Pancreas (tissue), 10 donors: ENCODE data around the gene ZNF677. TPM values are rescaled to one million over a fixed set of nuclear protein-coding genes. Genes with fewer than 3 reads are reported as not detected.
"Not testable (repeated sequence)": the region's sequence is repeated elsewhere in the genome, so short reads cannot be mapped to it uniquely, and the experiment has no call there.

Experiments used
- ATAC-seq, 4 donors: fragments of 200-7000 bp; cut with Tn5 transposase; one replicate each; pipeline versions ENCODE4 v1.8.0 to v1.9.1; 2020; ENCODE audit warnings: mild to moderate bottlenecking in 4 of 4, moderate library complexity in 4 of 4
- DNase-seq, 6 donors: peaks; one replicate each; pipeline ENCODE4 v3.0.0-alpha.2; 2020
- FAIRE-seq: peaks from 2 replicates; lab custom pipeline; 2012; peaks lifted over from hg19 to GRCh38; lab: Jason Lieb, UNC
- H3K27ac ChIP-seq, 4 donors: fragments of 200-600 bp; sonication (generic); 1 replicate in 3 of 4; 2 replicates in 1 of 4; pipeline versions ENCODE4 v1.5.0 to v1.8.0; 2020
- H3K27me3 ChIP-seq, 4 donors: fragments of 200-600 bp; one replicate each; pipeline ENCODE4 v1.8.0; 2021
- H3K36me3 ChIP-seq, 3 donors: fragments of 200-600 bp; sonication (generic) in 1 of 3; one replicate each; pipeline versions ENCODE4 v1.5.0 to v1.8.0; 2020 to 2021
- H3K4me1 ChIP-seq, 3 donors: fragments of 200-600 bp; one replicate each; pipeline ENCODE4 v1.8.0; 2021
- H3K4me3 ChIP-seq, 4 donors: fragments of 200-600 bp; sonication (generic) in 2 of 4; one replicate each; pipeline versions ENCODE4 v1.5.0 to v1.8.0; 2020 to 2021
- H3K9me3 ChIP-seq, 4 donors: fragments of 200-600 bp; one replicate each; pipeline ENCODE4 v1.8.0; 2021
- CTCF ChIP-seq, 4 donors: fragments of 200-600 bp; sonication (generic) in 3 of 4; IDR thresholded peaks; one replicate each; pipeline versions ENCODE4 v1.5.0 to v1.8.0; 2021; ENCODE audit warnings: antibody characterized with exemption in 4 of 4
- WGBS, 2 donors: extraction: QIAGEN DNeasy Blood & Tissue Kit; methylation state at CpG; one replicate each; pipeline ENCODE4 v1.1.7; 2013; 5-methylcytosine and 5-hydroxymethylcytosine counted together
- intact Hi-C, 3 donors: fragments of 100-400 bp; cut with DNase I; formaldehyde crosslinking; loops; one replicate each; pipeline versions ENCODE4 v1.11.1 to v1.14.2; 2022
- polyA plus RNA-seq, 2 donors: library from polyadenylated mRNA; stranded (reverse); fragments of 200-250 nt; gene quantifications; one replicate each; pipeline ENCODE4 v1.2.3, GENCODE V29; 2013
- total RNA-seq, 6 donors: library from RNA; stranded (reverse); fragmentation: NEBNext Ultra II Directional in 4 of 6; extraction: Animal tissue kit (Norgen Biotek cat#: 25700) in 4 of 6; gene quantifications; one replicate each; pipeline versions ENCODE4 v1.2.1 to v1.2.4, GENCODE V29; 2021 to 2023
- donor health status: healthy with polysubstance abuse.
- donor health status: DM: no; HTN: no; CAD: no; lungs with moderate emphysema.
- donor health status: DM: no; HTN: no; CAD: no.
- donor health status: control.
- donor health status: control.
- donor health status: Bipolar disorder and iron deficiency.
- donor health status: DM: yes; HTN: yes; CAD: no.
- donor health status: DM: no; HTN: no; CAD: no.
- donor health status: DM: no; HTN: no; CAD: no.
- donor health status: DM: yes; HTN: yes; CAD: no.

Gene ZNF677
- total and polyA plus RNA-seq, 8 donors = 2.6 to 9.7 (median 5.0) TPM

- no peak for TF ChIP-seq CTCF (IDR thresholded peaks at IDR 0.05)
- Histone ChIP-seq H3K27ac (no peak overlapping the region), H3K27me3 (no peaks in the 10 kb centered on the region), H3K36me3 (no peaks in the 10 kb centered on the region), H3K4me1 (no peaks in the 10 kb centered on the region), H3K4me3 (no peak overlapping the region), H3K9me3 (no peaks in the 10 kb centered on the region)
- FAIRE-seq (no peak), ATAC-seq (no peak), DNase-seq (no peak)
- 86 to 91% methylated on average over 2 of the region's 2 CpGs for WGBS, 2 donors
- intact Hi-C loops = no loop called here
Observed at GRCh38 chr19:53275480-53275879, 20.8 kb upstream of the ZNF677 start.

DNA sequence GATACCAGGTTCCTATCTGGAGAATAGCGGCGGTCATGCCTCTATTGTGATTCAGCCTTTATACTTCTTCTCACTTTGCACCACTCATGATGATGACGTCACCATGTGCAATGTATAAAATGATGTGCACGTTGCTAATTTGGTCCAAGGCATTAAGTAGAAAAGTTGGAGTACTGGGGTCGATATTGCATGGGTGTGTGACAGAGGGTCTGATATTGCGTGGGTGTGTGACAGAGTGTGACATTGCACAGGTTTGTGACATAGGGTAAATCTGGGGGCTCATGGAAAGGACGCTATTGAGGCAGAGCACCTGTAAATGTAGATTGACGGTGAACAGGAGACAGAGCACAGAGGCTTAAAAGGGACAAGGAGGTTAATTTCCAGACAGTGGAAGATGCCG, 17.4 kb upstream of the ZNF677 start:
- no peaks in the 10 kb centered on the region for H3K4me1 ChIP-seq
- no peak overlapping the region for H3K27ac ChIP-seq
- intact Hi-C loops = no loop called here
- H3K9me3 ChIP-seq = no peaks in the 10 kb centered on the region
- no peaks in the 10 kb centered on the region for H3K27me3 ChIP-seq
- H3K4me3 ChIP-seq = no peak overlapping the region
- no peak for TF ChIP-seq CTCF (IDR thresholded peaks at IDR 0.05)
- WGBS, 2 donors = 67 to 78% methylated on average over 9 of the region's 9 CpGs
- no peak for FAIRE-seq
- ATAC-seq = no peak
- no peak for DNase-seq
- H3K36me3 ChIP-seq = no peaks in the 10 kb centered on the region

DNA sequence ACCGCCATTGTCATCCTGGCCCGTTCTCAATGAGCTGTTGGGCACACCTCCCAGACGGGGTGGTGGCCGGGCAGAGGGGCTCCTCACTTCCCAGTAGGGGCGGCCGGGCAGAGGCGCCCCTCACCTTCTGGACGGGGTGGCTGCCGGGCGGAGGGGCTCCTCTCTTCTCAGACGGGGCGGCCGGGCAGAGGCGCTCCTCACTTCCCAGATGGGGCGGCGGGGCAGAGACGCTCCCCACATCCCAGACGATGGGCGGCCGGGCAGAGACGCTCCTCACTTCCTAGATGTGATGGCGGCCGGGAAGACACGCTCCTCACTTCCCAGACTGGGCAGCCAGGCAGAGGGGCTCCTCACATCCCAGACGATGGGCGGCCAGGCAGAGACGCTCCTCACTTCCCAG, 15.2 kb upstream of the ZNF677 start:
- intact Hi-C loops, H3K9me3 ChIP-seq, H3K4me1 ChIP-seq, H3K36me3 ChIP-seq, H3K27ac ChIP-seq, H3K27me3 ChIP-seq, ATAC-seq, H3K4me3 ChIP-seq, FAIRE-seq, DNase-seq: not testable (repeated sequence)
- WGBS, 2 donors = 87 to 94% methylated on average over 21 to 27 of the region's 27 CpGs

GRCh38 chr19:53267623-53268022, 12.9 kb upstream of the ZNF677 start, which contains the start of gene VN1R4:
Gene VN1R4 (minus strand): TSS chr19:53267723. CDS start chr19:53267665, 58 bp downstream.
- H3K36me3 ChIP-seq, H3K27ac ChIP-seq, H3K4me1 ChIP-seq, H3K4me3 ChIP-seq, H3K9me3 ChIP-seq, FAIRE-seq, DNase-seq, ATAC-seq, intact Hi-C loops: not testable (repeated sequence)
- 67 to 74% methylated on average over 3 to 4 of the region's 5 CpGs for WGBS, 2 donors
- peaks cover 0 to 18% (median 0%) of the 10 kb centered on the region in 4 donors for H3K27me3 ChIP-seq

DNA sequence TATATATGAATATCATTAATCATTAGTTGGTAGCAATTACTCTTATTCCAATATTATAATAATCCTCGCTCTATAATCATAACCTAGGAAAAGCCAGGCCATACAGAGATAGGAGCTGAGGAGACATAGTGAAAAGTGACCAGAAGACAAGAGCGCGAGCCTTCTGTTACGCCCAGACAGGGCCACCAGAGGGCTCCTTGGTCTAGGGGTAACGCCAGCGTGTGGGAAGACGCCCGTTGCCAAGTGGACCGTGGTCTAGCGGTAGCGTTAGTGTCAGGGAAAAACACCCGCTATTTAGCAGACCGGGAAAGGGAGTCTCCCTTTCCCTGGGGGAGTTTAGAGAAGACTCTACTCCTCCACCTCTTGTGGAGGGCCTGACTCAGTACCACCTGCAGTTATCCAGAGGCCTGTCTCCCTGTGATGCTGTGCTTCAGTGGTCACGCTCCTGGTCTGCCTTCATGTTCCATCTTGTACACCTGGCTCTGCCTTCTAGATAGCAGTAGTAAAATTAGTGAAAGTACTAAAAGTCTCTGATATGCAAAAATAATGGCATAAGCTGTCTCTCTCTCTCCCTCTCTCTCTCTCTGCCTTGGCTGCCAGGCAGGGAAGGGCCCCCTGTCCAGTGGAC, 3.2 kb upstream of the ZNF677 start, which contains the start of gene VN1R2:
Gene VN1R2, plus strand, starts transcription at position 578 of the 628 bp plus-strand sequence. CDS start 84 bp downstream, outside the sequence.
- H3K27me3 ChIP-seq, H3K27ac ChIP-seq, intact Hi-C loops, H3K9me3 ChIP-seq, FAIRE-seq, DNase-seq, H3K36me3 ChIP-seq, H3K4me1 ChIP-seq, ATAC-seq, H3K4me3 ChIP-seq: not testable (repeated sequence)
- WGBS, 2 donors = 50 to 64% methylated on average over 14 of the region's 14 CpGs

DNA sequence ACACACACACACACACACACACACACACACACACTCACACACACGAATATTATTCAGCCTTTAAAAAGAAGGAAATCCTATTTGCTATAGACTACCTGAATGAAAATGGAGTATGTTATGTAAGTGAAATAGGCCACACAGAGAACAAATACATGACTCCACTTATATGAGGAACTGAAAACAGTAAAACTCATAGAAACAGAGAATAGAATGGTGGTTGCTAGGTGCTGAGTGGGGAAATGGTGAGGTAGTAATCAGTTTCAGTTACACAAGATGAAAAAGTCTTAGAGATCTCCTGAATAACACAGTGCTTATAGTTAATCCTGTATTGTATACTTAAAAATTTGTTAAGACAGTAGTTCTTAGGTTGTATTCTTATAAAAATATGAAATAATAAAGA, 8.2 kb downstream of the ZNF677 start:
- Histone ChIP-seq H3K27me3 (no peaks in the 10 kb centered on the region), H3K4me1 (no peaks in the 10 kb centered on the region), H3K9me3 (peaks cover 0 to 4% (median 1%) of the 10 kb centered on the region in 4 donors), H3K27ac (no peak overlapping the region), H3K4me3 (no peak overlapping the region), H3K36me3 (peaks cover 10 to 36% (median 17%) of the 10 kb centered on the region in 3 donors)
- ATAC-seq = no peak
- no peak for FAIRE-seq
- WGBS, 2 donors = 54 to 84% methylated on average over 1 of the region's 1 CpG
- no peak for DNase-seq
- TF ChIP-seq CTCF (IDR thresholded peaks at IDR 0.05) = no peak
- intact Hi-C loops = no loop called here
